ENCODE data around the gene ASB13. TPM values are rescaled to one million over a fixed set of nuclear protein-coding genes. Genes with fewer than 3 reads are reported as not detected.

The ASB13 gene
- total and polyA plus RNA-seq, 2 of the 13 experiments (the other 11 are each of a cell fraction or from before 2014, with no cell fraction given), result 9.3 to 15.4 TPM

- TF ChIP-seq FUBP1 (CRISPR knock-in tag; IDR thresholded peaks at IDR 0.05; ENCODE audit: borderline replicate concordance) (no peak), PAF1 (CRISPR knock-in tag; IDR thresholded peaks at IDR 0.05) (no peak), HHEX (CRISPR knock-in tag; IDR thresholded peaks at IDR 0.05) (no peak), ZNF329 (CRISPR knock-in tag; IDR thresholded peaks at IDR 0.05; ENCODE audit: low read depth) (no peak), KMT2A (CRISPR knock-in tag; IDR thresholded peaks at IDR 0.05) (no peak), NRL (CRISPR knock-in tag; IDR thresholded peaks at IDR 0.05; ENCODE audit: borderline replicate concordance) (no peak), NR0B2 (CRISPR knock-in tag; IDR thresholded peaks at IDR 0.05) (peak; percentile 73; the same call in 1 of the 2 replicates), ZBTB46 (CRISPR knock-in tag; IDR thresholded peaks at IDR 0.05; ENCODE audit: borderline replicate concordance) (no peak), ZIK1 (CRISPR knock-in tag; IDR thresholded peaks at IDR 0.05; ENCODE audit: borderline replicate concordance, low read depth) (no peak), RCOR2 (CRISPR knock-in tag; IDR thresholded peaks at IDR 0.05) (peak; percentile 72), MATR3 (CRISPR knock-in tag; IDR thresholded peaks at IDR 0.05) (no peak), RXRA (CRISPR knock-in tag; IDR thresholded peaks at IDR 0.05) (peak; percentile 96), RERE (CRISPR knock-in tag; IDR thresholded peaks at IDR 0.05; ENCODE audit: low read depth) (peak; percentile 59; the same call in 1 of the 2 replicates), HNF1B (CRISPR knock-in tag; IDR thresholded peaks at IDR 0.05) (peak; percentile 93), IKZF5 (CRISPR knock-in tag; IDR thresholded peaks at IDR 0.05) (peak; percentile 53; the same call in 1 of the 2 replicates), ZNF232 (CRISPR knock-in tag; IDR thresholded peaks at IDR 0.05; ENCODE audit: borderline replicate concordance) (no peak)
These were observed 6.5 kb downstream of the ASB13 start (continued) for GRCh38 chr10:5659702-5660528.
